Measurements from ENCODE around the gene CCDC83. TPM values are rescaled to one million over a fixed set of nuclear protein-coding genes. Genes with fewer than 3 reads are reported as not detected.

Gene CCDC83
- total and polyA plus RNA-seq, 2 donors (not counting 3 experiments of a cell fraction or from before 2014, with no cell fraction given) = not detected

GRCh38 chr11:85811624-85812023 is 43.6 kb upstream of the CCDC83 start:
- Histone ChIP-seq H3K4me3 (replicated peaks in 1 of 3; ENCODE audit: insufficient read depth in 1 of 3, low read depth in 1 of 3, low read length in 3 of 3) (peak overlapping the region in 2 of 3 experiments; percentile 19 to 41), H2AFZ (ENCODE audit: low read depth, low read length) (peak overlapping the region; percentile 69), H3K27me3 (ENCODE audit: control insufficient read depth in 2 of 2, insufficient read depth in 2 of 2, low read length in 2 of 2) (peaks cover 6 to 13% of the 10 kb centered on the region in 2 experiments), H3K9me1 (replicated peaks; ENCODE audit: control insufficient read depth, extremely low read depth, insufficient read depth, low read length) (no peaks in the 10 kb centered on the region), H3K36me3 (ENCODE audit: control insufficient read depth in 2 of 2, extremely low read depth in 1 of 2, insufficient read depth in 2 of 2, low read length in 2 of 2) (no peaks in the 10 kb centered on the region), H3K4me2 (ENCODE audit: insufficient read depth, low read length) (peak overlapping the region; percentile 77), H3K9ac (replicated peaks; ENCODE audit: extremely low read depth, insufficient read depth, low read length) (no peak overlapping the region), H4K20me1 (replicated peaks; ENCODE audit: control insufficient read depth, extremely low read depth, insufficient read depth, low read length) (no peaks in the 10 kb centered on the region), H3K4me1 (ENCODE audit: control insufficient read depth, extremely low read depth, insufficient read depth, low read length) (peaks cover 8% of the 10 kb centered on the region), H3K9me3 (replicated peaks; ENCODE audit: control insufficient read depth, insufficient read depth, low read length) (no peaks in the 10 kb centered on the region), H3K27ac (ENCODE audit: insufficient read depth, low read depth, low read length) (no peak overlapping the region), H3K79me2 (ENCODE audit: control insufficient read depth, insufficient read depth, low read length) (no peaks in the 10 kb centered on the region)
- dilution Hi-C loops (cut with MboI; ENCODE audit: extremely low pct_ligation_motif_present, low sequenced_read_pairs) (no loop called here), intact Hi-C loops (cut with micrococcal nuclease) (loop anchor here (1.0 kb wide), 1 partner anchor 117 kb away; no protein-coding TSS in a partner anchor)
- ChIA-PET CTCF (no interaction called here), POLR2A (no interaction called here)
- no peak for TF ChIP-seq EZH2 (IDR thresholded peaks at IDR 0.05; ENCODE audit: borderline replicate concordance, low read depth, low read length, severe bottlenecking)
- TF ChIP-seq JUN (IDR thresholded peaks at IDR 0.05; ENCODE audit: borderline replicate concordance, insufficient read depth, insufficient read length, low read depth) = no peak
- no peak for TF ChIP-seq GATA2 (IDR thresholded peaks at IDR 0.05; ENCODE audit: insufficient read depth, insufficient read length, low read depth, low read length)
- TF ChIP-seq MAX (IDR thresholded peaks at IDR 0.05; ENCODE audit: insufficient read depth, insufficient read length) = no peak
- TF ChIP-seq FOS (IDR thresholded peaks at IDR 0.05; ENCODE audit: borderline replicate concordance, insufficient read depth, low read length) = no peak
- no peak for TF ChIP-seq POLR2AphosphoS5 (IDR thresholded peaks at IDR 0.05; ENCODE audit: insufficient read depth, low read depth, low read length)
- no peak for TF ChIP-seq CTCF (IDR thresholded peaks at IDR 0.05; ENCODE audit: extremely low read depth in 1 of 2, insufficient read depth in 1 of 2, low read depth in 1 of 2, low read length in 2 of 2)
- TF ChIP-seq POLR2A (IDR thresholded peaks at IDR 0.05; ENCODE audit: low read depth, low read length) = no peak
- TF ChIP-seq MYC (IDR thresholded peaks at IDR 0.05; ENCODE audit: low read depth, low read length) = no peak
- FAIRE-seq (no peak), DNase-seq (ENCODE audit: low read depth, low spot score) (no peak)
- no TSS peak for BruUV-seq (replicated peaks)

Measured in endothelial cell of umbilical vein (primary cell).